HG03469 (cell line): ENCODE results near the gene AQP10.
"Not testable (repeated sequence)": the region's sequence is repeated elsewhere in the genome, so short reads cannot be mapped to it uniquely, and the experiment has no call there.

Experiments used
- ATAC-seq: cut with Tn5 transposase; IDR thresholded peaks from one replicate; pipeline ENCODE4 v1.9.1; 2021; ENCODE audit warnings: mild to moderate bottlenecking, moderate library complexity, moderate number of reproducible peaks; ENCODE audit not compliant: unreplicated experiment

Gene AQP10

DNA sequence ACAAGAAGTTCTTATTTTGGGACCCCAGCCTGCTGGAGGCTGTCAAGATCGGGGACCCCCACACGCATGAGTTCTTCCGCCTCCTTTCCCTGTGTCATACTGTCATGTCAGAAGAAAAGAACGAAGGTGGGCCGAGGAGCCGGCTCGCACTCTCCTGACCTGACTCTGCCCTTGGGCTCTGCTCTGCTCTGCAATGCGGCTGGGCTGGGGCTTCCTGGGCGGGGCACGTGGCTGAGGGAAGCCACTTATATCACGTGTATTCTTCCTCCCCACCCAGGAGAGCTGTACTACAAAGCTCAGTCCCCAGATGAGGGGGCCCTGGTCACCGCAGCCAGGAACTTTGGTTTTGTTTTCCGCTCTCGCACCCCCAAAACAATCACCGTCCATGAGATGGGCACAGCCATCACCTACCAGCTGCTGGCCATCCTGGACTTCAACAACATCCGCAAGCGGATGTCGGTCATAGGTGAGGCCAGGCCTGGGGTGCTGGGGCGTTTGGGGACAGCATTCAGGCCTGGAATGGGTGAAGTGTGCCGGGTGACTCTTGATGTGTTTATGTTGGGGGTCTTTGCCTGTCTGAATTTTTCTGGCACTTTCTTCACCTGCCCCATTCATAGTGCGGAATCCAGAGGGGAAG lies 22.1 kb downstream of the AQP10 start:
- ATAC-seq: no peak

DNA sequence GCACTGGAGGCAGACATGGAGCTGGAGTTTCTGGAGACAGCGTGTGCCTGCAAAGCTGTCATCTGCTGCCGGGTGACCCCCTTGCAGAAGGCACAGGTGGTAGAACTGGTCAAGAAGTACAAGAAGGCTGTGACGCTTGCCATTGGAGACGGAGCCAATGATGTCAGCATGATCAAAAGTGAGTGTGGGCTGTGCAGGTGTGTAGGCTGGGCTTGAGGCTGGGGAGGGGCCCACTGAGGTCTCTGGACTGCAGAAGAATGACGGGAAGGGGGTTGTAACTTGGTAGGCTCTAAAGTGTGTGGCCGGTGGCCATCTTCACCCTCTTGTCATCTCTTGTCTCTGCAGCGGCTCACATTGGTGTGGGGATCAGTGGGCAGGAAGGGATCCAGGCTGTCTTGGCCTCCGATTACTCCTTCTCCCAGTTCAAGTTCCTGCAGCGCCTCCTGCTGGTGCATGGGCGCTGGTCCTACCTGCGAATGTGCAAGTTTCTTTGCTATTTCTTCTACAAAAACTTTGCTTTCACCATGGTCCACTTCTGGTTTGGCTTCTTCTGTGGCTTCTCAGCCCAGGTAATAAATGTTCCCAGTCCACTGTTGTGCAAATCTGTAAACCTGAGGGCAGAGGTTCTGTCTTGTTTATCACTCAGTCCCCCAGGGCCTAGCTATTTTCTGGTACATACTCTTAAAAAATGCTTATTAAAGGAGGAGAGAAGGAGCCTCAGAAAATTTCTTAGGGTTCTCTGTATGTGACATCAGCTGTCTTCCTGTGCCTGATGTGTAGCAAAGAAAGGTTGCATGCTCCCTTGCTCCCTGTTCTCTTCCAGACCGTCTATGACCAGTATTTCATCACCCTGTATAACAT lies 24.3 kb downstream of the AQP10 start:
- ATAC-seq: no peak

DNA sequence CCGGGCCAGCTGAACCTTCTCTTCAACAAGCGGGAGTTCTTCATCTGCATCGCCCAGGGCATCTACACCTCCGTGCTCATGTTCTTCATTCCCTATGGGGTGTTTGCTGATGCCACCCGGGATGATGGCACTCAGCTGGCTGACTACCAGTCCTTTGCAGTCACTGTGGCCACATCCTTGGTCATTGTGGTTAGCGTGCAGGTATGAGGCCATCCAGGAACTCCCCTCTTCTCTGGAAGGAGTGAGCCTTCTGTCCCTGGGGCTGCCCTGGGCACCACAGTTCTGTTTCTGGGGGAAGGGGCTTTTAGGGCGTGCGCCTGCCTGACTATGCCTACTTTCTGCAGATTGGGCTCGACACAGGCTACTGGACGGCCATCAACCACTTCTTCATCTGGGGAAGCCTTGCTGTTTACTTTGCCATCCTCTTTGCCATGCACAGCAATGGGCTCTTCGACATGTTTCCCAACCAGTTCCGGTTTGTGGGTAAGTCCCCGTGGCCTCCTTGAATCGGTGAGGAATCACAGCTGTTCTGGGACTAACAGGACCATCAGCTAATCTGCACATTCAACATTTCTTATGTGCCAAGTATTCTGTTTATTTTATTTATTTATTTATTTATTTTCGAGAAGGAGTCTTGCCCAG lies 25.5 kb downstream of the AQP10 start:
- no peak for ATAC-seq

DNA sequence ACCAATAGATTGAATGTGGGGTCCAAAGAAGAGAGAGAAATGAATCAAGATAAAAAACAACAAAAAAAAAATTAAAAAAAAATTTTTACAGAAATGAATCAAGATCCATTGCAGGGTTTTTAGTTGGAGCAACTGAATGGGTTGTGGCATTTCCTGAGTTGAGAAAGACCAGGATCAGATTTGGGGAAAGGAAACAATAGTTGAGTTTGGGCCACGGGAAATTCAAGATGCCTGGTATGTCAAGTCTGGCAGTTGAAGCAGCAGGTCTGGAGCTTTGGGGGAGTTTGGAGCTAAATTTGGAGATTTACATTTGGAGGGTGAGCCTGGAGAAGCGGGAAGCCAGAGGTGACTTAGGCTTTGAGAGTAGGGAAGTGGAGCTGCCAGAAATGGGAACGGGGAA lies 27.1 kb downstream of the AQP10 start:
- ATAC-seq: no peak

DNA sequence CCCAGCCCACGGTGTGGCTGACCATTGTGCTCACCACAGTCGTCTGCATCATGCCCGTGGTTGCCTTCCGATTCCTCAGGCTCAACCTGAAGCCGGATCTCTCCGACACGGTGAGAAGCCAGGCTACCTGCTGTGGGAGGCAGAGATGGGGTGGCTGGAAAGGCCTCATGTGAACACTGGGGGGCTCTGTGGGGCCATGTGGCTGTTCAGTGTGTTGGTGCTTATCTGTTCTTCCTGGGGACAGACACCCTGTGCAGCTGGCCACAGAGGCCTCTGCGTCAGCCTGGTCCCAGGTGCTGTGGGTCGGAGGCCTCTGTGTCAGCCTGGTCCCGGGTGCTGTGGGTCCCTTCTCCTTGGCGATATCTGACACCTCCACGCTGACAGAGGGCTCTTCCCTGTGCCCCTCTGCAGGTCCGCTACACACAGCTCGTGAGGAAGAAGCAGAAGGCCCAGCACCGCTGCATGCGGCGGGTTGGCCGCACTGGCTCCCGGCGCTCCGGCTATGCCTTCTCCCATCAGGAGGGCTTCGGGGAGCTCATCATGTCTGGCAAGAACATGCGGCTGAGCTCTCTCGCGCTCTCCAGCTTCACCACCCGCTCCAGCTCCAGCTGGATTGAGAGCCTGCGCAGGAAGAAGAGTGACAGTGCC lies 27.7 kb downstream of the AQP10 start:
- ATAC-seq: no peak

DNA sequence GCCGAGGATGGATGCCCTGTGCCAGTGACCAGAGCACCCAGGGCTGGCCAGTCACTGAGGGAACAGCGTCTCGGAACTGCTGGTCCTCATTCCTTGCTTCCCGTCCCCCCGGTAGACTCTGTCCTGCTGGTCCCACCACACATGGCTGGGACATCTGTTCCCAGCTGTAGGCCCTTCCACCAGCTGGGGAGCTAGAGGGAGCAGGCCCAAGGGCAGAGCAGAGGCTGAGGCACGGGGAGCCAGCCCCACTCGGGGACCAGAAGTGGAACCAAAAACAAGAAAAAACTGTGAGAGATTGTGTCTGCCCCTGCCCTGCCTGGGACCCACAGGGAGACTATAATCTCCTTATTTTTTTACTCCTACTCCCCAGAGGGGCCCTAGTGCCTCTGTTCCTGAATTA lies 28.2 kb downstream of the AQP10 start:
- no peak for ATAC-seq

DNA sequence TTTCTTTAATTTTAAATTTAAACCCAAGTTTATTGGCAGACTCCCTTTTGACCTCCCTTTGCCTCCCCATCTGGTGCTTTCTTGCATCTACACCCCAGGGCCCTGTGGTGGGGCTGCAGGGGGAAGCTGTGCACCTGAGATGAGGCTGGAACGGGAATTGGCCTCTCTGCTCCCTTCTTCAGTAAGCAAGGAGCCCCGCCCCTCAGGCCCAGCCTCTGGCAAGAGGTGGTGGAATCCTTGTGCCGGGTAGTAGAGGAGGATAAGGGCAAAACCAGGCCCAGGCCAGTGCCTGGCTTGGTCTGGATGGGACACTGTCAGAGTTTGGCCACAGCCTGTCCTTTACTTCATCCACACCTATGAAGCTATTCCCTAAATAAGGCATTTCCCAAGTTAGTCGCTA lies 29.5 kb downstream of the AQP10 start:
- ATAC-seq: no peak

DNA sequence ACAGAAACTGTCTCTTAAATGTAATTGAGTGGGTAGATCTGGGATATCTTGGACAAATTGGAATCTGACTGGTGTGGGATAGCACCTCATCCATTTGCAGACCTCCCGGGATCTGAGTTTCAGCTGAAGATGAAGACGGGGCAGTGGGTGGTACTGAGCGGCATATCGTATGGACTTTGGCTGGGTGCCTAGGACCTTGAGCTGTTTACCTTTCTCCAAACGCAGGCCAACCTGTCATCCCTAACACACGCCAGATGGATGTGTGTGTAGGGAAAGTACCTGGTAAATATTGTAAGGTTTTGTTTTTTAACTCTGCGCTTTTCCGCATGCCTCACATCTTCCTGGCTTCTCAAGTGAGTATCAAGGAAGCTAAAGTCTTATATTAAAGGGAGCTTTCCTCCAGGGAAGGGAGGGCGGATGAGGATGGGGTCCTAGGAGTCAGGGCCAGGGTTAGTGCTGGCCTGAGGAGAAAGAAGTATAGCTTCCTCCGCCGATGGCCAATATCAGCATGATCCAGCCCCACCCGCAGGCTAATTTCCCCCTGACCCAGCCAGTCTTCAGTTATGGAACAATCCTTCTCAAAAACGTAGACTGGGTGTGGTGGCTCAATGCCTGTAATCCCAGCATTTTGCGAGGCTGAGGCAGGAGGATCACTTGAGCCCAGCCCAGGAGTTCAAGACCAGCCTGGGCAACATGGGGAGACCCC lies 30.6 kb downstream of the AQP10 start:
- ATAC-seq: no peak

DNA sequence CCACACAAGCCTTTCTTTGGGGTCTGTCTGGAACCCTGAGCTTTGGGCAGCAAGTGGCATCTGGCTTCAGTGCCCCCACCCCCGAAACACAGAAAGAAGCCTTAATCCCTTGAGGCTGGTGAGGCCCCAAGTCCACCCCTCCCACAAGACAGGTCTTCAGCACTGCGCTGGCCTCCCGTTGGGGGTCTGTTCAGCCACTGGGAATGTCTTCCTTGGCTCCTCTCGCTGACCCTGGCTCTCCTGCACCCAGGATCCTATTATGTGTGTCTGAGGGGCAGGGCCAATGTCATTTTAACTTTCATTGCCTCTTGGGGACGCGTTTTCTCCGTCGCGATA lies 31.3 kb downstream of the AQP10 start:
- ATAC-seq: no peak

DNA sequence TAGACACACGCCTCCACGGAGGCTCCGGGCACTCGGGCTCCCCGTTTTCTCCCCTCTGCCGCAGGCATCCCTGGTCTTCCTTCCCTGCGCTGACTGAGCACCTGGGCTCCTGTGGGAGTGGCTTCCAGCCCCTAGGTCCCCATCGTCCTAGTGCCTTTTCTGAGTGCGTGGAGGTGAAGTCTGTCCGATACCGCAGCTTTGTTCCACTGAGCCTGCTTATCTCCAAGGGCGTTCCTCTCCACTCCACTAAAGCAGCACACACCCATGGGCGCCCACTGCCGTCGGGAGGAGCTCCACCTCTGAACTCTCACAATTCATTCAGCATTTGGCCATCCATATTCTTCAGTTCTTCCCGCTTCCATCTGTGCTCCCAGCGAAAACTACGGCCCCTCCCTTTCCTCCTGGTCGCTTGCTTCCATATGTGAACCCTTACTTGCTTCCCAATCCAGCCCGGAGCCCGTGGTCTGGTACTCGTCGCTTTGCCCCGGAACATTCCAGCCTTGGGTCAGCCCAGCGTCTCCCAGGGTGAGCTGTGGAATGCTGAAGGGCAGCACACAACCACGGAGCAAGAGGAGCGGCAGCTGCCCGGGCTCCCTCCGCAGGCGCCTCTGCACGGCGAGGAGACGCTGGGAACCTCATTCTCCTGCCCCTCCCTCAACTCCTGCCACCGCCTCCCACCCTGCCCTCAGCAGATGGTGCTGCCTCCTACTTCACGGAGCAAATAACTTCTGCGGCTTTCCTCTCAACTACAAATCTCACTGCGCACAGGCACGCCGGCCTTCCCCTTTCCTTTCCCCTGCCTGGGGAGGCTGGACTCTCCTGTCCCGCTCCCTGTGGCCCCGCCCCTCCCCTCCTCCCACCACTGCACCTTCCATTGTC lies 31.9 kb downstream of the AQP10 start:
- ATAC-seq: no peak

DNA sequence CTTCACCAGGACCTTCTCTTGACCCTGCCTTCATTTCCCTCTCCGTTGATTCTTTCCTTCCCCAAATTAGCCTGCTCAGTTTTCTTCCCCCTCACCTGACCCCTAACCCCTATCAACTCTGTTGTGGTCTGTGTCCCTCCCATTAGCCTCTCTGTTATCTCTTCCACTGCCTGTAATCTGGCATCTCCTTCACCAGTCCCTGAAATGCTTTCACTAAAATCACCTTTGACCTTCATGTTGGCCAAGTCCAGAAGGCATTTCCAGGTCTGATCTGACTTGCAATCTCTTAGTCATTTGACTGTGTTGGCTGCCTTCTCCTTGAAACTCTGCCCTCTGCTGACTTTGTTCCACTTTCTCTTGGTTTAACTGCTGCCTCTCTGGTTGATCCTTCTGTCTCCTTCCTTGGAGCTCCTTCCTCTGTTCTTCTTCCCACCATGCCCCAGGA lies 32.6 kb downstream of the AQP10 start:
- no peak for ATAC-seq

DNA sequence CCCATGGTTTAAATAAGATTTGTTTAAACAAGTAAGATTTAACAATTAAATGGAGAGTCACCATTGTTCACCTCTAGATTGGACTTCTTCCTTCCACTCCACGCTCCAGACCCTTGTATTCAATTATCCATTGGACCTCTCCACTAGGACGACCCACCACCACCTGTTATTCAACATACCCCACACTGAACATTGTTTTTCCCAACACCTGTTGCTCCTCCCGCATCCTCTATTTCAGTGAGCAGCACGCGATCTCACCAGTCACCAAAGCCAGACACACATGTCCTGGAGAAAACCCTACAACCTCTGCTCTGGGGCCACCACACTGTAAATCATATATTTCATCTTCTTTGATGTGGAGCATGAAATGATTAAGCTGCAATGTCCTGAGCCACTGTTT lies 33.1 kb downstream of the AQP10 start:
- no peak for ATAC-seq

DNA sequence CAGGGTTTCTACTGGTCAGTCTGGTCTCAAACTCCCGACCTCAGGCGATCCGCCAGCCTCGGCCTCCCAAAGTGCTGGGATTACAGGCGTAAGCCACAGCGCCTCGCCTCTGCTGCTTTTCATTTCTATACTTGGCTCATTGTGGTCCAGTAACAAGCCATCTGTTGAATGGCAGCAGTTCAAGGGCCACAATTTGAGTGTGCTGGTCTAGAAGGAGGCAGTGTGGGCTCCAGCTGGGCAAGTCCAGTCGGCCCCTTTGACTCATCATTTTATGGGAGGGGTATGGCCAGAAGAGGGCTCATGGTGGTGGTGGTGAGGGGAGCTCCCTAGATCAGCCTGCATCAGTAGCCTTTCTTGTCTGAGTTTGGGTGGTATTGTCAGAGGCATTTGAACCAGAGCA lies 37.6 kb downstream of the AQP10 start:
- no peak for ATAC-seq

DNA sequence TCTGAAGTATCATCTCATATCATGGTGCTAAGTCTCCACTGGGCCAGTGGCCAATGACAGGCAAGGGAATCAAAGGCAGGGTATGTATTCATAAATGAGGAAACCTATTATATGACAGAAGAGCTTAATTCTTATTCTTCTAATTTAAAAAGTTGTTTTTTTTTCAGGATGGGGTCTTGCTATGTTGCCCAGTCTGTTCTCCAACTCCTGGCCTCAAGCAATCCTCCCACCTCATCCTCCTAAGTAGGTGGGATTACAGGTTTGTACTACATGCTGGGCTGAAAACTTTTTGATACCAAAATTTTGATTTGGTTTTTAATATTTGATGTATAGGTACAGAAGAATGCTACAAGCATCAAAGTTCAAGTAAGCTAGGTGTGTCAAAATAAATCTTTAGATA lies 39.4 kb downstream of the AQP10 start:
- no peak for ATAC-seq

DNA sequence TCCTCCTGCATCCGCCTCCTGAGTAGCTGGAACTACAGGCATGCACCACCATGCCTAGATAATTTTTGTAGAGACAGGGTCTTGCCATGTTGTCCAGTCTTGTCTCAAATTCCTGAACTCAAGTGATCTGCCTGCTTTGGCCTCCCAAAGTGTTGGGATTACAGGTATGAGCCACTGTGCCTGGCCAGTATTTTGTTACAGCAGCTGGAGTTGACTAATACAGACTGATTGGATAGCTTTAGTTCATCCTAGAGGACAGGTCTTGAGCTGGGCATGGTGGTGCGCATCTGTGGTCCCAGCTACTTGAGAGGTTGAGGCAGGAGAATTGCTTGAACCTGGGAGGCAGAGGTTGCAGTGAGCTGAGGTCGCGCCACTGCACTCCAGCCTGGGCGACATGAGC lies 40.0 kb downstream of the AQP10 start:
- ATAC-seq: not testable (repeated sequence)

DNA sequence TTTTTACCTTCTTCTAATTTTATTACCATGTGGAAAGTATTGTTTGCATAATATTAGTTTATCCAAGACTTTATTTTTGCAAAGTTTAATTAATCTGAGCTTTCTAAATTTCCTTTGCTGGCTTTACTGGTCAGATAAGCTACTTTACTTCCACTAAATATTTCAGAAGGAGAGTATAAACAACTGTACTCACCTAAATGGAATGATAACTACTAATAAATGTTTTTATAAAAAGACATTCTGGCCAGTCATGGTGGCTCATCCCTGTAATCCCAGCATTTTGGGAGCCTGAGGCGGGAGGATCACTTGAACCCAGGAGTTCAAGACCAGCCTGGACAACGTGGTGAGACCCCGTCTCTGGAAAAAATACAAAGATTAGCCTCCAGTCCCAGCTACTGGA lies 40.5 kb downstream of the AQP10 start:
- no peak for ATAC-seq

DNA sequence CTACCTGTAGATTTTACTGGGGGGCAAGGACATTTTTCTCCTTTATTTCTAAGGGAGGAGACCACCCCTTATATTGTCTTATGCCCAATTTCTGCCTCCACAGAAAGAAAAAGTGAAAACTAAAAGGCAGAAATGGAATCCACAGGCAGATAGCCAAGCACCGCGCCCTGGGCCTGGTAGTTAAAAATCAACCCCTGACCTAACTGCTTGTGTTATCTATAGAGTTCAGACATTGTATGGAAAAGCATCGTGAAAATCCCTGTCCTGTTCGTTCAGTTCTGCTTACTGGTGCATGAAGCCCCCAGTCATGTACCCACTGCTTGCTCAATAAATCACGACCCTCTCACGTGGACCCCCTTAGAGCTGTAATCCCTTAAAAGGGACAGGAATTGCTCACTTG lies 50.5 kb downstream of the AQP10 start:
- ATAC-seq: no peak

DNA sequence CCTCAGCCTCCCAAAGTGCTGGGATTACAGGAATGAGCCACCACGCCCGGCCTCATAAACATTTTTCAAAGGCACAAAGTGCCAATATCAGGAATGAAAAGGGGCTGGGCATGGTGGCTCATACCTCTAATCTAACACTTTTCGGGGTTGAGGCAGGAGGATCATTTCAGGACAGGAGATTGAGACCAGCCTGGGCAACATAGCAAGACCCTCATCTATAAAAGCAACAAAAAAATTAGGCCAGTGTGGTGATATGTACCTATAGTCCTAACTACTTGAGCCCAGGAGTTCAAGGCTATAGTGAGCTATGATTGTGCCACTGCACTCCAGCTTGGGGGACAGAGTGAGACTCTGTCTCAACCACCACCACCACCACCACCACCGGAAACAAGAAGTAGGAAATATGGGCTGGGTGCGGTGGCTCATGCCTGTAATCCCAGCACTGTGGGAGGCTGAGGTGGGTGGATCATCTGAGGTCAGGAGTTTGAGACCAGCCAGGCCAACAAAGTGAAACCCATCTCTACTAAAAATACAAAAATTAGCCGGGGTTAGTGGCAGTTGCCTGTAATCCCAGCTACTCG lies 53.0 kb downstream of the AQP10 start:
- not testable (repeated sequence) for ATAC-seq
